ENCODE measurements around the gene TMEM154. TPM values are rescaled to one million over a fixed set of nuclear protein-coding genes. Genes with fewer than 3 reads are reported as not detected.

The TMEM154 gene
- total RNA-seq, 4 donors from 2014 or later = 1.3 to 4.5 (median 2.9) TPM

GRCh38 chr4:152682143-152682941, 2.5 kb upstream of the TMEM154 start:
- DNase-seq = no peak
- TF ChIP-seq POLR2A (IDR thresholded peaks at IDR 0.05) = no peak
- TF ChIP-seq CTCF (IDR thresholded peaks at IDR 0.05) = no peak
- H3K27ac ChIP-seq = no peak overlapping the region
- no peaks in the 10 kb centered on the region for H3K36me3 ChIP-seq
- H3K4me1 ChIP-seq = no peaks in the 10 kb centered on the region
- intact Hi-C loops (cut with DNase I; ENCODE audit: low total_unique reads) = no loop called here
- no peaks in the 10 kb centered on the region for H3K9me3 ChIP-seq
- H3K27me3 ChIP-seq = no peaks in the 10 kb centered on the region
- H3K4me3 ChIP-seq = no peak overlapping the region

GRCh38 chr4:152680988-152681603, 1.3 kb upstream of the TMEM154 start:
- no peak overlapping the region for H3K27ac ChIP-seq
- TF ChIP-seq POLR2A (IDR thresholded peaks at IDR 0.05) = no peak
- no peak for TF ChIP-seq CTCF (IDR thresholded peaks at IDR 0.05)
- H3K4me3 ChIP-seq = no peak overlapping the region
- no peaks in the 10 kb centered on the region for H3K4me1 ChIP-seq
- intact Hi-C loops (cut with DNase I; ENCODE audit: low total_unique reads) = no loop called here
- H3K9me3 ChIP-seq = no peaks in the 10 kb centered on the region
- DNase-seq = no peak
- H3K36me3 ChIP-seq = no peaks in the 10 kb centered on the region
- no peaks in the 10 kb centered on the region for H3K27me3 ChIP-seq

- TF ChIP-seq POLR2A (IDR thresholded peaks at IDR 0.05) (no peak), CTCF (IDR thresholded peaks at IDR 0.05) (no peak)
- H3K9me3 ChIP-seq = no peaks in the 10 kb centered on the region
- intact Hi-C loops (cut with DNase I; ENCODE audit: low total_unique reads) = no loop called here
- H3K27me3 ChIP-seq = no peaks in the 10 kb centered on the region
- no peaks in the 10 kb centered on the region for H3K4me1 ChIP-seq
- H3K36me3 ChIP-seq = no peaks in the 10 kb centered on the region
- no peak overlapping the region for H3K4me3 ChIP-seq
- no peak overlapping the region for H3K27ac ChIP-seq
- DNase-seq = no peak
Observed at GRCh38 chr4:152678841-152679240, 956 bp downstream of the TMEM154 start.

GRCh38 chr4:152677117-152677516, 2.7 kb downstream of the TMEM154 start:
- DNase-seq = no peak
- Histone ChIP-seq H3K27ac (no peak overlapping the region), H3K4me1 (no peaks in the 10 kb centered on the region), H3K4me3 (no peak overlapping the region), H3K9me3 (no peaks in the 10 kb centered on the region), H3K36me3 (no peaks in the 10 kb centered on the region), H3K27me3 (no peaks in the 10 kb centered on the region)
- intact Hi-C loops (cut with DNase I; ENCODE audit: low total_unique reads) = no loop called here
- no peak for TF ChIP-seq POLR2A (IDR thresholded peaks at IDR 0.05)
- no peak for TF ChIP-seq CTCF (IDR thresholded peaks at IDR 0.05)

All from uterus (tissue), 4 donors.